EH (cell line): ENCODE results near the gene TEX54.
"Not testable (repeated sequence)": the region's sequence is repeated elsewhere in the genome, so short reads cannot be mapped to it uniquely, and the experiment has no call there.

Experiments used
- DNase-seq: peaks from one replicate; pipeline ENCODE4 v3.0.0-alpha.2; 2015; ENCODE audit warnings: low read depth

The TEX54 gene

DNA sequence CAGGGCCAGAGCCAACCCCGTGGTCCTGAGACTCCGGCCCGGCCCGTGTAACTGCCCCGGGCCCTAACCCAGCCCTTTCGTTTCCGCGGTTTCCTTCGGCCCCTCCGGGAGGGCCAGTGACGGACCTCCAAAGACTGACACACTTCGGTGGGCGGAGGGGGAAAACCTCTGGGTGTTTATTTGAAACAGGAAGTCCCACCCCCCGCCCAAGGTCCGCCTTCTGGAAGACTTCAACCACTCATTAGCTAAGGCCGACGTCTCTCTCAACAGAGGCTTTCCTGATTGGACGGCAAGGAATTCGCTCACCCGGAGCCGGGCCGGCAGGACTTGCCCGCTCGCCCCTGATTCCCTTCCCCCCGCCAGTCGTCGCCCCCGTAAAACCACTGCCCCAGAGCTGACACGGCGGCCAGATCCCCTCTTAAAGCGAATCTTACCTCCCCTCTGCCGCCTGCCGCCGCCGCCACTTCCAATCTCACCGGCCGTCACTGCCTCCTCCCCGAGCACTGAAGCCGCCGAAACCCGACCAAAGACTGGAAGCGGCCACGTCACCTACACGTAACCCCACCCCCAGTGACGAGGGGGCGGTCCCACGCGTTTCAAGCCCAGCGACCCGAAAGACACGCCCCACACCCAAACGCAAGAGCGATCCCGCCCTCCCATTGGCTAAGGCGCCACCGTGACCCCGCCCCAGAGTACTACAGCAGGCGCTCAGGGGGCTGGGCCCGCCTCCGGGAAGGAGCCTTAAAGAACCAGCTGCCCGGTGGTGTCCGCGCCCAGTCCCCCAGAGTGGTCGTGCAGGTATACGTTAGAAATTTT lies 913 bp downstream of the TEX54 start, which contains the start of gene STX5:
TSS of gene STX5 (minus strand) at position 532 of the 816 bp plus-strand sequence. CDS start 808 bp downstream, outside the sequence.
- peak; percentile 98 for DNase-seq

- DNase-seq = no peak
Observed at GRCh38 chr11:62830904-62831519, 1.6 kb downstream of the TEX54 start.

- not testable (repeated sequence) for DNase-seq
Observed at GRCh38 chr11:62828130-62828529, 4.5 kb downstream of the TEX54 start.

GRCh38 chr11:62823677-62824076 lies 9.0 kb downstream of the TEX54 start:
- no peak for DNase-seq

GRCh38 chr11:62817129-62817528 lies 15.5 kb downstream of the TEX54 start:
- no peak for DNase-seq

GRCh38 chr11:62816557-62816956 lies 16.1 kb downstream of the TEX54 start:
- no peak for DNase-seq

DNA sequence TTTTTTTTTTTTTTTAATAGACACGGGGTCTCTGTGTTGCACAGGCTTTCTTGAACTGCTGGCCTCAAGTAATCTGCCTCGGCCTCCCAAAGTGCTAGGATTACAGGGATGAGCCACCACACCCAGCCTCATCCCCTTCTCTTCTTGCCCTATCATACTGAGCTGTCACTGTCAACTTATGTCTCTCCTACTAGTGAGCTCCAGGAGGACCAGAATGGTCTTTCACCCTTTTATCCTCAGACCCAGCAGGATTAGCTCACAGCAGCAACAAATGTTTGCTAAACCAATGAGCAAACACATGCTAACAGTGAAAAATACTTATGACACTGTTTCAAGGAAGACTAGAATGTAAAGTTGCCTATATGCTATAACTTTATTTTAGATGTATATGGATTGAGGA lies 21.0 kb downstream of the TEX54 start:
- DNase-seq = no peak

- no peak for DNase-seq
Observed at GRCh38 chr11:62810748-62811147, 21.9 kb downstream of the TEX54 start.

- DNase-seq = peak; percentile 39
Observed at GRCh38 chr11:62806611-62807121, 26.0 kb downstream of the TEX54 start.

GRCh38 chr11:62805961-62806441 lies 26.6 kb downstream of the TEX54 start:
- peak; percentile 11 for DNase-seq

DNA sequence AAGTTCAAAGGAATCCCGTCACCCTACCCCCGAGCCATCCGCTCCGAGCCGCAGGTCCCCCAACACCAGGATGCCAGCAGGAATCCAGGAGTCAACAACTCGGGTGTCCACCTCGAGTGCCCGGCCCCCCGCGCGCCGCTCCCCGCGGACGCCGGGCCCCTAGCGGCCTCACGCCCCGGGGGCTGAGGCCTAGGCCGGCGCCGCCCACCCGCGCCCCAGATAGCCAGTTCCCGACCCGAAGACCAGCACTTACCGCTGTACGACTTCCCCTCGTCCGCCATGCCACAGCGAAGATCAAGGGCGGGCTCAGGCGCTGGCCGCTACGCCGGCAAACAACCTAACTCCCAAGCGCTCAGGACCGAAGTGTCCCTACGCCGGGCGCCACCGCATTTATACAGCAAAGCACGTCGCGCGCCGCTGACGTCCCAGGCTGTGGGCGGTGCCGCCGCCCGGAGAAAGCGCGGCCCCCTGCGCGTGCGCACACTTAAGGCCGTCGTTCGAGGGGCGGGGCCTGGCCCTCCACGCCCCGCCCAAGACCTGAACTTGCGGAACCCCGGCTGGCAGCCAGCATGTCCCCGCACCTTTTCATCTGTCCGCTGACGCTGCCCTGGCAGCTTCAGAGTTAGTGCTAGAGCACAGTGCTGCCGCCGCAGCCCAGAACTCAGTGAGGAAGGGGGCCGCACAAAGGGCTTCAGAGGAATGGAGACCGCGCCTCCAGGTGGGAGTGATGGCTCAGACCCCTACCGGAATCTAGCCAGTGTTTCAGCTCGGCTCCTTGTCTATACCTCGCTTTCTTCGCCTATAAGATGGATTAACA lies 27.4 kb downstream of the TEX54 start, which contains the start of gene NXF1:
TSS of gene NXF1 (minus strand) at position 365 of the 817 bp plus-strand sequence. CDS start at position 281, 84 bp downstream.
- DNase-seq = peak; percentile 91

DNA sequence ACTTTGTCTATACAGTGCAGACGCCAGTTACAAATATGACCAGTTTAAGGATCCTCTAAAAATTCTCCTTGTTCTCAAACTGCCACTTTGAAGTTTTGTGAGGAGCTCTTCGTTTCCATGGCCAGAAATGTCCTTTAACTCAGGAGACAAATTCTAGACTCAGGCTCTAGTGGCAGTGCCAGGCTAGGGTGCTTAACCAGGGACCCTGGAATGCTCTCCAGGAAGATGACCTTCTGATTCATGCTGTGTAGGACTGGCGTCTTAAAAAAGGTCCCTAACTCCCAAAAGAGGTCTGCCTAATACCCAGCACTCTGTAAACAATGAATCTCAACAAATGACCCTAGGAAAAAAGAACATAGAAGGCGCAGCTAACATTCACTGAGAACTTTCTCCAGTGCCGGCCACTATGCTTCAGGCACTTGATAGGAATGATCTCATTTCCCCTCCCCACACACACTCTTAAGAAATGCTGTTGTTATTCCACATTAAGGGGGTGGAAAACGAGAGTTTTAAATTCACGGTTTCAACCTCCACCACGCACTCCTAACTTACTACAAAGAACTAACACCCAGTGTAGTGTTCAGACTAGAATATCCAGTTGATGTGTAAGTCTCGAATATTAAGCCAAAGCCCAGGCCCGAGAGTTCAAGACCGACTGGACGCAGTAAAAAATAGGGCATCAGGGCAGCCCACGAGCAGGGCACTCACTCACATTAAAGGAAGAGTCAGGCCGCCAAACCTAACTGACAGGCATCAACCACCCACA lies 28.1 kb downstream of the TEX54 start:
- peak; percentile 57 for DNase-seq

- DNase-seq = no peak
Observed at GRCh38 chr11:62801071-62801470, 31.6 kb downstream of the TEX54 start.

DNA sequence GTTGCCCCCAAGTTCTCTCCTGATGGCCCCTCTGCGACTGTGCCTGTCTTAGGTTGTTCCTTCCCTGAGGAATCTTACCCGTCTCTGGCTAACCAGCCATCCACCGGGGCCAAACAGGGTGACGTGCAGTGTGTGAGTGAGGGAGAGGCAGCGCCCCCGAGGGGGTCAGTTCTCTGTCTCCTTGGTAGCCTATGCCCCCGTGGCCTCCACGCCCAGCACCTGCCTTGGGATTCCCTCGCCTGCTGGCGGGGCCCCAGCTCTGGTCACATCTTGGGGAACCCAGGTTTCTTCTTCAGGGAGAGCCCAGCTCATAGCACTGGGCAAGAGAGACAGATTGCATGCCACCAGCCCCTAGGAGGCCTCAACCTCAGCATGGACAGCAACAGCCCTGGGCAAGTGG lies 33.2 kb downstream of the TEX54 start:
- no peak for DNase-seq

GRCh38 chr11:62796281-62796680 lies 36.4 kb downstream of the TEX54 start:
- no peak for DNase-seq

- DNase-seq = peak; percentile 50
Observed at GRCh38 chr11:62794201-62794775, 38.4 kb downstream of the TEX54 start.

DNA sequence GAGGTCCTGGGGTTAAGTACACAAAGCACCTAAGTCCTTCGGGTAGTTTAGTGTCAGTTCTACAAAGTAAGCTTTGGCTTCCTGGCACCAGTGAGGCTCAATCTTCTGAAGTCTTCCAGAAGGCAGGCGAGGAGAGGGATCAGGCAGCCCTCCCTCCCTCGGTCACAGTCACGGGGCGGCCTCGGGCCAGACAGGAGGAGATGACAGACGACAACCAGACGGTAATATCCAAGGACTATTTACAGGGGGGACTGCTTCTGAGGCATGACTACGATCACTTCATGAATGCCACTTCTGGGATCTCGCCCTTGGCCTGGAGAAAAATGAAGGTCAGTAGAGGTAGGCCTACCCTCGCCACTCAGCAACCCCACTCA lies 40.5 kb downstream of the TEX54 start:
- no peak for DNase-seq

DNA sequence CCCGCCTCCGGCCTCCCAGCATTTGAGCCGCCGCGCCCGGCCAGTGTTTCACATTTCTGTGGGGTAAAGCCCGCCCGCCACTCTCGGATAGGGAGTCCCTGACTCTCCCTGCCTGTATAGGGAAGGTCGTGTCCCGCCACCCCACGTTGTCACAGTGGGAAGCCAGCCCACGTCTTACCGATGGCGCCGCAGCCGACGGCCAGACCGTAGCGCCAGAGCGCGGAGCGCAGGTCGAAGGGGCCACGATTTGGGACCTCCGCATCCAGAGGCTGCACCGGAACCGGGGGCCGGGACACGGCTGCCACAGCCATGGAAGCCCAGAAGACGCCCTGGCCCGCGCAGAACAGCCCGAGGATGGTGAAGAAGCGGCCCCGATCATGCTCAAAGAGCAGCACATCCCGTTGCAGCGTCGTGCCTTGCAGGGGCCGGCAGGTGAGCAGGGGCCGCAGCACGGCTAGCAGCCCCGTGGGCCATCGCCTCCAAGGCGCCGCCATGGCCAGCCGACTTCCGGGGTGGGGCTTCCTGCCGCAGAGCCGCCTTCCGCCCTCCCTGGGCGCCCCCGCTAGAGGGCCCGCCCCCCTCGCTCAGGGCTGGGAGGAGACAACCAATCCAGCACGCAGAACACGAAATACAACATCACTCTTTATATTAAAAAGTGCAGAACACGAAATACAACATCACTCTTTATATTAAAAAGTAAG lies 41.0 kb downstream of the TEX54 start, which contains the start of gene TMEM223:
TSS of gene TMEM223 (minus strand) at position 506 of the 701 bp plus-strand sequence. CDS start at position 494, 12 bp downstream.
- peak; percentile 83 for DNase-seq

DNA sequence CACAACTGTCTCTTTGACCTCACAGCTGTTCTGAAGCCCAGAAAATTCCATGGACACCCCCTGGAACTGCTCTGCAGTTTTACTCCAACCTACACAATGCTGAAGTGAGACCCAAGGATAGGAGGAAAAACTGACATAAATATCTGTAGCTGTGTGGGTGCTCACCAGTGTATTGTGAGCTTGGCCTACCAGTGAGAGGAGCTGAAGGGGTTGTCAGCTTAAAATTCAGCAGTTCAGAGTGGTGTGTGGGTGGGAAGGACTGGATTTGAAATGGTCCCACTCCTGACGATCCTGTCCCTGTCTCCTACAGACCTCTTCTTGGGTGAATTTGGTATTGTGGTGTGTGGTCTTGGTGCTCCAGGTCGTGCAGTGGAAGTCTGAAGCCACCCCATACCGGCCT lies 43.1 kb downstream of the TEX54 start:
- no peak for DNase-seq

DNA sequence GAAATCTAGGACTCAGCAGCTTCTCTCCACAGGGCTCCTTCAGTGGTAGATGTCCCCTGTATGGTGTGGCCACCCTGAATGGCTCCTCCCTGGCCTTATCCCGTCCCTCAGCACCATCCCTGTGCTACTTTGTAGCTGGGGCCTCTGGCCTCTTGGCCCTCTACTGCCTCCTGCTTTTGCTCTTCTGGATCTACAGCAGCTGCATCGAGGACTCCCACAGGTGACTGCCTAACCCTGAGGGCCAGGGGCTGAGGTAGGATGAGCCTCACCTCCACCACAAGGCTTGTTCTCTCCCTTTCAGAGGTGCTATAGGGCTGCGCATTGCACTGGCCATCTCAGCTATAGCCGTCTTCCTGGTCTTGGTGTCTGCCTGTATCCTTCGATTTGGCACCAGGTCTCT lies 43.6 kb downstream of the TEX54 start:
- no peak for DNase-seq
